Lower leg skin (tissue), 3 donors: ENCODE results near the gene MMP20.

Experiments
- CTCF ChIP-seq, 3 donors: fragments of 450-650 bp; IDR thresholded peaks; one replicate each; pipeline ENCODE4 v1.5.1; 2016; ENCODE audit warnings: antibody characterized with exemption in 3 of 3, mild to moderate bottlenecking in 3 of 3, moderate library complexity in 2 of 3
- POLR2A ChIP-seq, 2 donors: fragments of 450-650 bp; IDR thresholded peaks; one replicate each; pipeline ENCODE4 v1.6.1; 2016 to 2017; ENCODE audit warnings: antibody characterized with exemption in 2 of 2, mild to moderate bottlenecking in 1 of 2, moderate library complexity in 1 of 2

DNA sequence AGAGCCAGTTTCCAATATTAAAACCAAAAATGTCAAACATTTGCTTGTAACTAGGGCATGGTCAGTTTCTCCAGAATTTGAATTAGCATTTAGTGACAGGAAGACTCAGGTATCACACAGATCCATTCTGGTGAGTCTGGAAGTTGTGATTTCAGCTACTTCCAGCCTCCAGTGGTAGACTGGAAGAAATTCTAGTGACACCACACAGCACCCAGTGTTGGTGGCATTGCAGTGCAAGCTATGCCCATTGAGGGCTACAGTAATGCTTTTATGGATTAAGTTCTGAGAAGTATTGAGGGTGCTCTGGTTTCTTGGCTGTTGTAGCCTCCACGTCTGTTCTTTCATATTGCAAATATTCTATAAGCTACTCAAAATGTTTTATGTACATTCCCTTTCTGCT lies 31.4 kb upstream of the MMP20 start:
- TF ChIP-seq CTCF (IDR thresholded peaks at IDR 0.05) (no peak), POLR2A (IDR thresholded peaks at IDR 0.05) (no peak)
